Activated CD4-positive, alpha-beta T cell treated with anti-CD3 and anti-CD28 coated beads, Interleukin-2, Interleukin-6, amounts not matched to agents 100 ng/mL and 50 ng/mL, durations not matched to agents 16 hours and 8 hours (primary cell): ENCODE data around the gene HOXD10.

Experiments
- DNase-seq: peaks from one replicate; pipeline ENCODE4 v3.0.0-alpha.2; 2020

HOXD10 gene

DNA sequence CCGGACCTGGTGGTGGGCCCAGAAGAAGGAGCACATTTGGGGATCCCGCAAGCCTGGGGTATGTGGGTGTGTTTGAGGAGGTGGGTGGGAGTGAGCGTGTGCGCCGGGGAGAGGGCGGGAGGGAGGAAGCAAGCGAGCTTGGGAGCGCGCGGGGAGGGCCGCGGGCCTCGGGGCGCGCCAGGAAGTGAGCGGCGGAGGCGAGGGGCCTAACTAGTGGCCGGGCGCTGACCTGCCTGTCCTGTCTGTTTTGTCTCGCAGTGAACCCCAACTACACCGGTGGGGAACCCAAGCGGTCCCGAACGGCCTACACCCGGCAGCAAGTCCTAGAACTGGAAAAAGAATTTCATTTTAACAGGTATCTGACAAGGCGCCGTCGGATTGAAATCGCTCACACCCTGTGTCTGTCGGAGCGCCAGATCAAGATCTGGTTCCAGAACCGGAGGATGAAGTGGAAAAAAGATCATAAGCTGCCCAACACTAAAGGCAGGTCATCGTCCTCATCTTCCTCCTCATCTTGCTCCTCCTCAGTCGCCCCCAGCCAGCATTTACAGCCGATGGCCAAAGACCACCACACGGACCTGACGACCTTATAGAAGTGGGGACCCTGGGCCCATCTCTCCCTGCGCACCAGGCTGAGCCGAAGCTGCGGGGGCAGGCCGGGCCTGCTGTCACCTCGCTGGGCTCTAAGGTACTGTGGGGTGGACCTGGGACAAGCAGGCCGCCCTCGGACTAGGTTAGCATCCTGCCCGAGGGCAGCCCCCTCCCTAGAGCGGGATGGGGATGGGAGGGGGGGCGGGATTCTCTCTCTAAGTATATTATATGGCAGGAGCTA lies 36.0 kb downstream of the HOXD10 start:
- DNase-seq: no peak

DNA sequence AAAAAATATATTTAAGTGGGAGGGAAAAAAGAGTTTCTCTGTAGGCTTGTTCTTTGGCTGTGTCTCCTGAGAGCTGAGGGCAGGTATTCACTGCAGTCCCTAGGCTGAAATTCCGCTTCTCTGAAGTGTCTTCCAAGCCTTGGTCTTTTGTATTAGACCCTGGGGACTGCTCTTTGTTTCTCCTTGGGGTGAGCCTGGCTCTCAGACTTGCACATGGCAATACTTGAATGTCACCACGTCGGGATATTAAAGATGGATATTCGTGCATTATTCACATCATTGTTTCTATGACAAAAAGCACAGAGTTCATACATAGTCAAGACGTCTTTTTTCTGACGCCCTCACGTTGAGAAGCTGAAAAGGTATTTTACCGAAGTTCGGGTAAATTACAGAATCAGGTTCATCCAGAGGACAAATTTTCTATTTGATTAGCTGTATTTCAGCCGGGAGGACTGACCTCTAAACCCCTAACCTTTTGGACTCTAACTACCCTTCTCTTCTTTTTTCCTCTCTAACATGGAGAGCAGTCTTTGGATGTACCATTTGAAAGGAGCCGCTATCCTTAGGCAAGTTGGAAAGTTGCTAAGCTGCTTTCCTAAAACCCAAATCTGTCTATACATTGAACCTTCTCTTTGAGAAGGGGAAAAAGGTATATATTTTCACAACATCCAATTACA lies 38.1 kb downstream of the HOXD10 start:
- DNase-seq: no peak

DNA sequence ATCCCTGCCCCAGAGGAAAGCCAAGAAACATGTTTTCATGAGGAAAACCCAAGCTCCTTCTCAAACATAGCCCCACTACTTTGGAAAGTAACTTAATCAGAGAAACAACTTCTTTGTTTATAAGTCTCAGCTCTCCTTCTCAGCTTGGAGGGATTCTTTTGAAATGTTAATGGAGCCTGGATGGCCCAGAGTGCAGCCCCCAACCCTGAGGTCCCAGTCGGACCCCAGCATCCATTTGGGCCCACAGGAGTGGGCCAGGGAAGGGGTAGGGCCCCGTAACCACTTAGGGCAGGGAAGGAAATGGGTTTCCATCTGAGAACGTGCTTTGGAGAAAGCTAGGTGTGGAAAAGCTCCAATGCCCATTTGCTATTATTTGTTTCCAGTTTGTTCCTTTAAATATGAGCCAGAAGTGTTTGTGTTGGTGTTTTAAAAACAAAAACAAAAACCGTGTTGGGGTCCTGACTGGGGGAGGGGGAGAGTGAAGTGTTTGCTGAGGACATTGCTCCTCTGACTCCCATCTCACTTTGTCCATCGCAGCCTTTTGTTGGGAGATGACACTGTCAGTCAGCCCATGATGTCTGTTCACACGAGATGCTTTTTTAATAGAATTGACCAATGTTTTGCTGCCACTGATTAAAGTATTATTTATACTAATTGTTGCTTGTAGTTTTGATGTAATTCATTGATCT lies 38.9 kb downstream of the HOXD10 start:
- DNase-seq: no peak

DNA sequence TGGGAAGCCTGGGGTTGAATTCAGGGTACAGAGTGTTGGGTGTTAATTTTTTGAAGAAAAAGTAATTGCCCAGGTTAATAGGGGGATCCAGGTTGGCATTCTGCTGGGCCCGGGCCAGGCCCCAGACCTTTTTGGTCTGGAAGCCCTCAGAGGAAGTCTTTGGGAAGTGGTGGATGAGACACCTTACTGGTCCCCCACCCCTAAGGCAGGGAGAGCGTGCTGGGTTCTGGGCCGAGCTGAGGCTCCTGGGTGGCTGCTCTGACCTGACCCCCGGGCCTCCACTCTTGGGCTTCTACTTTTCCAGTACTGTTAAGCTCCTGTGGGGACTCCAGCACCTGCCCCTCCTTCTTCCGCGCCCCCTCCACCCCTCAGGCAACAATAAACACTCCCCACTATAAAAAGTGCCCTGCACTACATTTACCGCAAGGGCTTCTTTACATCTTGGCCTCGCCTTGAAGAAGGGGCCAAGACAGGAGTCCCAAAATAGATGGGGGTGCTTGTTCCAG lies 39.8 kb downstream of the HOXD10 start:
- DNase-seq: no peak

DNA sequence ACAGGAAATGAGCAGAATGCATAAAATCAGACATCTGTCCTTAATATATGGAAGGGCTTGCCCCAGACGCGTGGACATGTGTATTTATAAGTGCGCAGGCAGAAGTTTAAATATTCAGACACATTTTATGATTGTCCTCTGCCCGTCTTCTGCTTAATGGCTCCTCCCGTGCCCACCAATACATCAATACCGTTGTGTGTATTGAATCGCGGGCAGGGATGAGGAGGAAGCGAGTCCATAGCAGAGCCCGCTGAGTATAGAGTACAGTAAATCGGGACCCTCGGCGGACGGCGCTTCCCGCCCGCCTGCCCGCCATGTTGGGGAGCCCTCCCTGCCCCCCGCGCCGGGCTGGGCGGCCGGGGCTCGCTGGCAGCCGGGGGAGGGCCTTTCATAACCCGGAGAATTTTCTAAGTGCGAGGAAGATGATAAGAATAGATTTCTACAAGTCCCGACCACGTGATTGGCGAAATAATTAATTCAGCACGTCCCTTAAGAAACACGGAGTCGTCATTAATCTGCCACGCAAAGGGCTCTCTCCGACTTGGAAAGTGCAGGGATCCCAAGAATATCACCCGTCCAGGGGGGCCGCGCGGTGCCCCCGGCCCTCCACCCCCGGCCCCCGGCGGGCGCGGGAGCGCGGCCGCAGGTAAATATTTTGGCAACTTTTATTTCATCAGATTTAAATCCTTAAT lies 40.4 kb downstream of the HOXD10 start, which contains the start of gene HOXD3:
HOXD3 (plus strand) TSS at position 501 of the 692 bp plus-strand sequence. CDS start 11,808 bp downstream, outside the sequence.
- no peak for DNase-seq

DNA sequence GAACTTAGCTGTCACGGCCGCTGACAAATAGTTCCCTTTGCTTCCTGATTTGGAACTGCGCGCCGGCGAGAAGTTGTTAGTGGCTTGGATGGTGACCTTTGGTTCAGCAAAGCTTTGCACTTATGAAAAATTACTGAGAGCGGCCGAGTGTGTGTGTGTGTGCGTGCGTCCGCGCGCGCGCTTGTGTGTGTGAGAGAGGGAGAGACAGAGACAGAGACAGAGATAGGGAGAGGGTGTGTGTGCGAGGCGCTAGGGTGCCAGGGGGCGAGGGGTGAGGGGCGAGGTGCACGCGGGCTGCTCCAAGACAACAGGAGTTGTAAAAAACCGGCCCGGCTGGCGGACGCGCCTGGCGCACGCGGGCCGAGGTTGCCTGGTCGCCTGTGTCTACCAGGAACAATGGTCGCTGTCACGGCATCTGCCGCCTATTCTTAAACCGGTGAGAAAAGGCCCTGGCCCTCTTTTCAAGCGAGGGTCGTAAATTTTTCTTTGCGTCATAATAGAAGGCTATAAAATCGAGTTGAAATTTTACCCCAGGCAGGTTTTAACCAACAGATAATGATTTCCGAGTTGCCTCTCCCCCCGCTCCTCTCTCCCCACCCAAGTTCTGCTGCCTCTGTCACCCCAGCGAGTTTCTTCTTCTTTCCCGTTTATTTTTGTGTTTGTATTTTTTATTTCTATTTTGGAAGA lies 41.1 kb downstream of the HOXD10 start:
- DNase-seq: no peak

DNA sequence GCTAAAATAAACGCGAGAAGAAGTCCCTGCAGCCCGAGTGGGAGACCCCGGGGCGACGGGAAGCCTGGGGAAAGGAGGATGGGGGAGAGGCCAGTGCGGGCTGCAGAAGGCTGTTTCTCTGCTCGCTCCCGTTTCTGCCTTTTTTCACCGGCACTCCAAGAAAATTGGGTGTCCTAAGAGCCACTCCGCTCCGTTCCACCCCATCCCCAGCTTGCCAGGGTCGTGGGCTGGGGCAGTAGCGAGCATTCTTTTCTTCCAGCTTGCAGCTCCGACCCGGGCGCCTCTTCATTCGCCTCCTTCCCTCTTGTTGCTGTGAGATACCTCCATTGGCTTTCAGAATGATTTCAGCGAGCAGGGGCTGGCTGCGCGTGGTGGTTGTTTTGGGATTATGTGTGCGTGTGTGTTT lies 41.6 kb downstream of the HOXD10 start:
- DNase-seq: no peak

DNA sequence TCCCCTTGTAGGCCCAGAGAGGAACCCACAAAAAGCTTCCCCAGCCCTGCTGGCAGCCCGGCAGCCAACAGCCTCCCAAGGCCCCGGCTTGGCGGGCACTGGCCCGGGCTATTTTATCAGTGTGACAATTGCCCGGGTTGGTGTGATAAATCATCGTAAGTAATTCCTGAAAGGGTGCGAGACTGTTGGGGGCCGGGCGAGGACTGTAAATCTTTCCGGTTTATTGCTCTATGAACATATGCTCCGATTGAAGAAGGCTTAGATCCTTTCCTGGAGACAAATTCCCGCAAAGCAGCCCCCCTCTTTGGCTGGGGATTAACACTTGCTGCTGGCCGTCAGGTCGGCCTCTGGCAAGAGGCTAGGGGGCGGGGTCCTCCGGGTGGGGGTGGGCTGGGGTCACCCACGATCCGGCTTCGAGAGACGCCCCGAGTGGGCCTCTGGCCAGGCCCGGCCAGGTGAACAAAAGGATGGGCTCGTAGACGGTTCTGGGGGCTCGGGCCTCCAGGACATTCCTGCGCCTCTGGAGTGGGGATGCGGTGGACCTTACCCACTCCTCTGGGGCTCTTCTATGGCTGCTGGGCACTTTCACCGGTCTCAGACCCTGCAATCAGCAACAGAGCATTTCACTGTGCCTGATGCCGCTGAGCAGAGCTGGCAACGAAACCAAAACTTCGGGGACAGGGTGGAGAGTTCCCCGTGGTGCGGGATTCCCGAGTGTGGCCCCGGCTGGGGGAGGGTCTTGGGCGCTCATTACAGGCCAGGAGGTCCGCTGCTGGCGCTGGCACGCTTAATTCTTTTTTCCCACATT lies 42.5 kb downstream of the HOXD10 start:
- DNase-seq: no peak

DNA sequence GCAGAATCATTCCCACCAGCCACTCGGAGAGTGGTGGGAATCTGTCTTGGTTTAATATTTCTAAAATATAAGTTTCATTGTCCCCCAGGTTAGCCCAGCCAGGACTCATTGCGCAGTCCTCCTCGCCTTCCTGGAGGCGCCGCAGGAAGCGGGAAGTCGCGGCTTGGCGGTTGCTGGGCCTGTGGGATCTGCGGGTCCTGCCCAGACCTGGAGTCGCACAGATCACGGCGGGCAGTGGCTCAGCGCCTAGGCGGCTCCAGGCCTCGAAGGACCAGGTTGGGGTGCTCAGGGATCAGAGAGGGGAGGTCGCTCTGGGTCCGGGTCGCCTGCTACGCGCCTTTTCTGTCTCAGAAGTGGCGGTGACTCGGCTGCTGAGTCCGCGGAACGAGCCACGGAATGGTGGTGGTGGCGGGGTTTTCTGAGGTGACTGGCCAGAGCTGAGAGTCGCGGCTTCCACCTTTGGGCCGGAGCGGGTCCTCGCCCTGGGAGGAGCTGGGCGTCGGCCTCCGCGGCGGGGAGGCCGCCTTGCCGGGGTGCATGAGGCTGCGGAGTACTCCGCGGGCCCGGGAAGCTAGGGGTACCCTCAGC lies 43.2 kb downstream of the HOXD10 start:
- no peak for DNase-seq

DNA sequence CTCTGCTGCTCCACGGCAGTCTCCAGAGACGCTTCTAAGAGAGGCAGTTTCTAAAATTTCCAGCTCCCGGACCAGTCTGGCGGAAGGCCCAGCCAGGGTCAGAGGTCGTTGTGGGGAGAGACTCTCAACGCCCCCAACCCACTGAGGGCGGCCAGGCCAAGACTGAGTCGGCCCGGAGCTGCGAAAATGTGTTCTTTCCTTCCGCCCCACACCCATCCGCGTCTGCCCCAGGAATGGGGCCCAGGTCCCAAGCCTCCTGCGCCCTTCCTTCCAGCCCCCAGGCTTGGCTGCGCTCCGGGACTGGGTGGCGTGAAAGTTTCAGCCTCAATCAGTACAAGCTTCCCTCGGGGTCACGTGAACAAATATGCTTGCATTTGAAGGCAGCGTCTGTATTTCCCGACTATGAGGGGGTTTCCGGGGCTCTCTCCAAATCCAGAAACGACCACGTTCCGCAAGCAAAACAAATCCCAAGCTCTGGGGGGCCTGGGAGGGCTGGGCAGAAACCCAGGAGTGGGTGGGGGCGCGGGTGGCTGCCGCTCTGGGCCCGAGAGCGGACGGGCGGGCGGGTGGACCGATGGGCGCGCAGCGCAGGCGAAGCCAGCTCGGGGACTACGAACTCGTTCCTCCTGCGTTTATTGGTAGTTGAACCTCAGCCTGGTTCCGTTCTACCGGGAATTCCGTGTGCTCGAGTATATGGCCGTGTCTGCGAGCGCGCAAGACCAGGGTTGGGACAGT lies 43.8 kb downstream of the HOXD10 start:
- no peak for DNase-seq

DNA sequence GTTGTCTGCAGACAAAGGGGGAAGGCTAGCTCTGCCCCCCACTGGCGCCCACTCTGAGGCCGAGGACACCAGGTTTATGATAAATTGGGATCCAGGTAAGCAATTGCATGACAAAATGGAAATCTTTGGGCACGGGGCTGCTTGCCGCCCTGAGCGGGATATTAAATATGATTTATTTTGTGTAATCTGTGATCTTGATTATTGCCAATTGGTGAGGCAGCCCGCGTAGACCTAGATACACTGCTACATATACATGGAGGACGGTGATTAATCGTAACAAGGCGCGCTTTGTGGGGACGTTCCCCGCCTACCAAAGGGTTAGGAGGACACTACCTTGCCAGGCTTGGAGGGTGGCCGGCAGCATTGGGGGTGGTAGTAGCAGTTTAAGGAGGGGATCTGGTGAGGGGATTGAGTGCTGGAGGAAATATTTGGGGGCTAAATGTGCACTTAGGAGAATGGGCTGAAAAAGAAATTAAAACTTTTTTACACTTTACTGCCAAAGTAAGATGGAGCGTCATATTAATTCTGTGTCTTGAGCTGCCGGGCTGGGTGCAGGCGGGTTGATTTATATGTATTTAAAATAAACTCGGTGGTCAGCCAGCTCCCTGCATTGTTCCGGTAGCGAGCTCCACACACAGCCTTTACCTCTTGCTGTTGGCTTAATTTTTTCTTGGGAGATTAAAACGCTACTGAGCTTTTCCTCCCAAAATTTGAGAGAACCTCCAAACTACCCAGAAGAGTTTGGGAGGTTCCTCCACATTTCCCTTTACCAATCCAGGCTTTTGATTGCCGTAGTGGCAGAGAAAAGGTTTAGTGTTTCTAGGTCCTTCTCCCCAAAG lies 44.6 kb downstream of the HOXD10 start:
- no peak for DNase-seq

DNA sequence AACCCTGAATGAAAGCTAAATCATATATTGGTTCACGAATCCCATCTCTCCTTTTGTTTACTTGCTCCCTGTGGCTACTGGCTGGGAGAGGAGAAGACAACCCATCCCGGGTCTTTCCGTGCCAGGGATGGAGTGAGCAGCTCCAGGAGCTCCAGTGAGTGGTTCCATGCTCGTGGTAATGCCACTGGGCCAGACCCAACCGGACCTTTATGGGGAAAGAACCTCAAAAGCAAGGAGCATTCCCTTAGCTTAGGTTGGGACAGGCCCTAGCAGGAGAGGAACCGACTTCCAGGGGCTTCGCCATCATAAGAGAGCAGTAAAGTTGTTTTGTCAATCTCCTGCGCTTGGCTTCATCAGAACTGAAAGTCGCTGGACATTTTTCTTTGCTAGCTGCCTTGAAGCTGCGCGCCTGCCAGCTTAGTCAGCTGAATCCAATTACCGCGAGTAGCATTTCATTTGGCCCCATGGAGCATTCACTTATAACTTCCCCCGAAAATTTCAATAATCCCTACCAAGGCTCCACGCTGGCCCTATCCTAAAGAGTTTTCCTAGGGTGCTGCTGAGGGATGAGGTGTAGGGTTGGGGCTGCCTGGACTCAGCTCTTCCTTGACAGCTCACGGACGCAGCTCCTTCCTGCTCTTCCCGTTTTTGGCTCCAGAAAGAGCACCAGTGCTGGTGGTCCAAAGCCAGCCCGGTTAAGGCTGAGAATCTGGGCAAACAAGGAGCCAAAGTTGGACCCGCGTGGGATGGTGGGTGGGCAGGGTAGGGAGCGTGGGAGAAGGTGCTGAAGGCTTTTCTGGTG lies 45.4 kb downstream of the HOXD10 start:
- no peak for DNase-seq

DNA sequence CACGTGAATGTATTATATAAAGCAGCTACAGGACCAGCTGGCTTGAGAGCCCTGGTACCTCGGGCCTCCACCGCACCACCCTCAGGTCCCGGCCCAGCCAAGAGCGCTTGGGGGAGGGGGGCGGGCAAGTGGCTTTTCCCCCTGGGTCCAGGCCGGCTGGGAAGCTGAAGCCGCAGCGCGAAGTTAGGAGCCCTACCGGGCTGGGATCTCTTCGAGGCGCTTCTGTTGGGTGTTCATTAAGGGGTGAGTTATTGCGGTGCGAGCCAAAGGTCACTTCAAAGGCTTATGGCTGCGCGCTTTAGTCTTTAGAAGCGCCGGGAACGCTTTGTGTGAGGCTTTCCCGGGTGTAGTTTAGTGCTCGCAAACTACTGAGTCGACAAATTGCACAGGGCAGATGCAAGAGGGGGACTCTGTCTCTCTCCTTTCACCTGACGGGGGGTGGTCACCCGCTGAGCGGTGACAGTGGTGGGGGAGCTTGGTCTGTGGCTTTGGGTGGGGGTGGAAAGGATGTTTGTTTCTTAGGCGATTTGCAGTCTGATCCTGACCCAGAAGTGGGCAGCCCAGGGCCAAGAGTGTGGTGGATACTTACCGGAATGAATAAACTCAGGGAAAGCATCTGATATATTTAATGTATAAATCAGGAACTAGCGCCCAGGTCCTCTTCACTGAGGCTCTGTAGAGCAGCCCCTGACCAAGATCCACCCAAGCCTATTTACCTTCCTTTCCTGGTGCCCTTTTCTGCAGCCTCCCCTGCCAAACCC lies 46.5 kb downstream of the HOXD10 start:
- no peak for DNase-seq

DNA sequence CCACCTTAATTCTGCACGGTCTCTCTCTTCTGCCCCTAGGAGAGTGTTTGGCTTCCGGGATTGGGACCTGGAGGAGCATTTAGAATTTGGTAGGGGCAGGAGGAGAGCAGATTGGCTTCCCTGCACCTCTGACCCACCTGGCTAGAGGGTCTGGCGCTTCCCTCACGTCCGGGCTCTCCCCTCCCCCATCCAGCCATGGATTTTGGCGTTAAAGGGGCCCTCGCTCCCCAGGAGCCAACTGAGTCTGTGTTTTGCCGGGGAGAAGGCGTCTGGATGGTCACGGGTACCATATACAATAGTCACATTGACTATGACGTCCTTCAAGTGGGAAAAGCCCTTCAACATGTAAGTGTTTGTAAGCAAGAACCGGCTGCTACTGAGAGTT lies 47.1 kb downstream of the HOXD10 start:
- DNase-seq: no peak

DNA sequence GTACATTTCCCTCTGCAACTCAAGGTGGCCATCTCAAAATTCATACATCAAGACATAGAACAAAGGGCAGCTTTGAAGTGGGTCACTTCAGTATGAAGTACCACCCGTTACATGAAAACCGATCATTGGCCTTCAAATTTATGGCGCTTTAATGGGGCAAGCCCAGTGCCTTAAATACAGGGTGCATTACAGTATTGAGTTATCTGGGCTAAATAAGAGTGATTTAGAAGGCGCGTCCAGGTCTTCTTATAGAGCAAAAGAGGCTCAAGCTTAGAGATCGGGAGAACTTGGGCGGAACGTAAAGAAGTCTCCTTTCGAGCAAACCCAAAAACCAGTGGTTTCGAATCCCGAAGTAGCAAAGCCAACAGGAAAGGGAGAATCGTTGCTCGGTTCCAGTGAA lies 47.6 kb downstream of the HOXD10 start:
- DNase-seq: no peak

DNA sequence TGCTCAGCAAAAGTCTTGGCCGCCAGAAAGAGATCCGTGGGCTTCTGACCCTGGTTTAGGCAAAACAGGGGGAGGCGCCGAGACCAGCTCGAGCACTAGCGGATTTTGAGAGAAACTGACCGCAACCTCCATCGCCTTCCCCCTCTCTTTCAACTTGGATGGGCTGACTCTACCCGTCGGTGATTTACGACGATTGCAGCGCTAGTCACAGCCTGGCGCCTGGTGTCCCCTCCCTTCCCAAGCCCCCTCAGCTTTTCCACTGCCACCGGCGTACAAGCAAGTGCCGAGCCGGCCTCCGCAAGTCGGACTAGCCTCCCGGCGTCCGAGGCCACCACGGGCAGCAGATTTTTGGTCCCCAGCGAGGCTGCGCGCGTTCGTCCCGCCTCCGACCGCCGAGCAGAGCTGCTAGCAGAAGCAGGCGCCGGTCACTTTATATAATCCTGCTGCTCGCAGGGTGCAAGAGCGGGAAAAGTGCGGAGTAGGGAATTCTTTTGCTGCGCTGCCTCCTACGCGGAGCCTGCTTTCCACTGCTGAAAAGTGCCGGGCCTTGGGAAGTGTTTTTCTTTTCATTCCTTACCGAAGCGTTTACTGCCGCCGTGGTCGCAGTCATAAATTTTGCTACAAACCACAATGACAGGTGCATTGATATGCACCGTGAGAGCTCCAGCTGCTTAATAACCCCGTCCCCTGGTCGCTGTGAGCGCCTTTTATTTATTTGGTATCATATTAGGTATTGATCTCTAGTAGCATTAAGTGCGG lies 48.2 kb downstream of the HOXD10 start:
- DNase-seq: no peak
